Tibial nerve (tissue), 4 donors: ENCODE measurements around the gene RNF151. TPM values are rescaled to one million over a fixed set of nuclear protein-coding genes. Genes with fewer than 3 reads are reported as not detected.

ENCODE experiments used
- DNase-seq, 2 donors: peaks; one replicate each; pipeline ENCODE4 v3.0.0-alpha.2; 2019; ENCODE audit warnings: low spot score in 2 of 2
- H3K27ac ChIP-seq, 4 donors: fragments of 200-600 bp; sonication (generic) in 3 of 4; one replicate each; pipeline ENCODE4 v1.5.1; 2017 to 2019; ENCODE audit warnings: mild to moderate bottlenecking in 1 of 4
- H3K27me3 ChIP-seq, 2 donors: fragments of 200-600 bp; sonication (generic) in 1 of 2; one replicate each; pipeline versions ENCODE4 v1.5.1 to v1.6.0; 2017 to 2019
- H3K36me3 ChIP-seq, 3 donors: fragments of 200-600 bp; sonication (generic); one replicate each; pipeline ENCODE4 v1.5.1; 2018 to 2019
- H3K4me1 ChIP-seq, 4 donors: fragments of 200-600 bp; sonication (generic) in 3 of 4; one replicate each; pipeline ENCODE4 v1.5.1; 2017 to 2019
- H3K4me3 ChIP-seq, 4 donors: fragments of 200-600 bp; sonication (generic) in 3 of 4; one replicate each; pipeline ENCODE4 v1.5.1; 2017 to 2019; ENCODE audit warnings: mild to moderate bottlenecking in 1 of 4, moderate library complexity in 1 of 4
- H3K9me3 ChIP-seq, 4 donors: fragments of 200-600 bp; sonication (generic) in 3 of 4; one replicate each; pipeline ENCODE4 v1.5.1; 2017 to 2019
- EP300 ChIP-seq, 2 donors: sonication (generic); formaldehyde crosslinking; IDR thresholded peaks; one replicate each; pipeline ENCODE4 v1.6.1; 2017; ENCODE audit warnings: antibody characterized with exemption in 2 of 2, mild to moderate bottlenecking in 1 of 2
- POLR2A ChIP-seq, 2 donors: fragments of 450-650 bp; IDR thresholded peaks; one replicate each; pipeline ENCODE4 v1.6.1; 2017; ENCODE audit warnings: antibody characterized with exemption in 2 of 2, mild to moderate bottlenecking in 2 of 2, moderate library complexity in 2 of 2
- WGBS, 2 donors: methylation state at CpG; one replicate each; pipeline ENCODE4 v1.1.5; 2018; 5-methylcytosine and 5-hydroxymethylcytosine counted together
- total RNA-seq, 4 donors: library from RNA; depleted of rRNA; stranded (reverse); fragments of >200 nt; gene quantifications; one replicate each; pipeline ENCODE4 v1.1.0, GENCODE V29; 2016
- TF ChIP-seq, protein P1 (sequence below), 5 experiments: fragments of 200-600 bp in 3 of 5; fragments of 450-650 bp in 2 of 5; sonication (generic) in 3 of 5; IDR thresholded peaks; one replicate each; pipeline ENCODE4 v1.5.1; 2016 to 2019; ENCODE audit warnings: antibody characterized with exemption in 5 of 5, mild to moderate bottlenecking in 3 of 5, moderate library complexity in 2 of 5

Gene RNF151
- total RNA-seq, 4 donors from 2014 or later, result not detected

DNA sequence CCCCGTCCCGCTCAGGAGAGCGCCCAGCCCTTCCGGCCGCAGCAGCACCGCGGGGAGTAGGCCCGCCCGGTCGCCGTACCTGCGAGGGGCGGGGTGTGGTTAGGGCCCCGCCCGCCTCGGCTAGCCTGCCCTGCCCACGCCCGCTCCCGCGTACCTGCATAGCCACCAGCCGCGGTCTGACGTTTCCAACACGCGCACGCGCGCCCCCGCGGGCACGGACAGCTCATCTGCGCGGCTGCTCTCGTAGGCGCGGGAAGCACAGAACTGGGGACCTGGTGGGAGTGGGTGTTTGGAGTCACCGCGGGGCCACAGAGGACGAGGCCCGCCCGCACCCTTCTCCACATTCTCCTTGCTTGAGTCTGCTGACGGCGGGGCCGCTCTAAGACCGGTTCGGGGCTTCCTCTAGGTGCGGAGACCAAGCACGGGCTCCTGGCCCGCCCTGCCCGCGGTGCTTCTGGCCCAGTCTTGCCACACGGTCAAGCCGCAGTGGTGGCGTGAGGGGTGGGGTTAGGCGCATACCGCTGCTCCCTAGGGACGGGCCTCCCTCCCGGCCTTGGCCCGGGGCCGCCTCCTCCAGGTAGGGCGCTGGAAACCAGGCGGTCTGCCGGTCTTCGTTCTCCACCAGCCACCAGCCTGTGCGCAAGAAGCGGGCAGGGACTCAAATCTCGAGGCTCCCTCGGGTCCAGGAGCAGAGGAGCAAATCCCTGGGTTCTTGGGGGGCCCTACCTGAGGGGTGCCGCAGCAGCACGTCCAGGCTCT, 12.8 kb downstream of the RNF151 start:
- DNase-seq, result no peak
- Histone ChIP-seq H3K4me3 (peak overlapping the region in 1 of 4 donors; percentile 21), H3K9me3 (no peaks in the 10 kb centered on the region), H3K4me1 (peaks cover 0 to 32% (median 14%) of the 10 kb centered on the region in 4 donors), H3K27ac (peak overlapping the region in 1 of 4 donors; percentile 53), H3K27me3 (peaks cover 0 to 55% of the 10 kb centered on the region in 2 donors), H3K36me3 (peaks cover 0 to 51% (median 31%) of the 10 kb centered on the region in 3 donors)
- WGBS, 2 donors, result 24 to 27% methylated on average over 11 to 56 of the region's 70 CpGs
- TF ChIP-seq EP300 (IDR thresholded peaks at IDR 0.05) (no peak), POLR2A (IDR thresholded peaks at IDR 0.05) (no peak)
- TF ChIP-seq, protein P1, sequence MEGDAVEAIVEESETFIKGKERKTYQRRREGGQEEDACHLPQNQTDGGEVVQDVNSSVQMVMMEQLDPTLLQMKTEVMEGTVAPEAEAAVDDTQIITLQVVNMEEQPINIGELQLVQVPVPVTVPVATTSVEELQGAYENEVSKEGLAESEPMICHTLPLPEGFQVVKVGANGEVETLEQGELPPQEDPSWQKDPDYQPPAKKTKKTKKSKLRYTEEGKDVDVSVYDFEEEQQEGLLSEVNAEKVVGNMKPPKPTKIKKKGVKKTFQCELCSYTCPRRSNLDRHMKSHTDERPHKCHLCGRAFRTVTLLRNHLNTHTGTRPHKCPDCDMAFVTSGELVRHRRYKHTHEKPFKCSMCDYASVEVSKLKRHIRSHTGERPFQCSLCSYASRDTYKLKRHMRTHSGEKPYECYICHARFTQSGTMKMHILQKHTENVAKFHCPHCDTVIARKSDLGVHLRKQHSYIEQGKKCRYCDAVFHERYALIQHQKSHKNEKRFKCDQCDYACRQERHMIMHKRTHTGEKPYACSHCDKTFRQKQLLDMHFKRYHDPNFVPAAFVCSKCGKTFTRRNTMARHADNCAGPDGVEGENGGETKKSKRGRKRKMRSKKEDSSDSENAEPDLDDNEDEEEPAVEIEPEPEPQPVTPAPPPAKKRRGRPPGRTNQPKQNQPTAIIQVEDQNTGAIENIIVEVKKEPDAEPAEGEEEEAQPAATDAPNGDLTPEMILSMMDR (IDR thresholded peaks at IDR 0.05), result no peak

DNA sequence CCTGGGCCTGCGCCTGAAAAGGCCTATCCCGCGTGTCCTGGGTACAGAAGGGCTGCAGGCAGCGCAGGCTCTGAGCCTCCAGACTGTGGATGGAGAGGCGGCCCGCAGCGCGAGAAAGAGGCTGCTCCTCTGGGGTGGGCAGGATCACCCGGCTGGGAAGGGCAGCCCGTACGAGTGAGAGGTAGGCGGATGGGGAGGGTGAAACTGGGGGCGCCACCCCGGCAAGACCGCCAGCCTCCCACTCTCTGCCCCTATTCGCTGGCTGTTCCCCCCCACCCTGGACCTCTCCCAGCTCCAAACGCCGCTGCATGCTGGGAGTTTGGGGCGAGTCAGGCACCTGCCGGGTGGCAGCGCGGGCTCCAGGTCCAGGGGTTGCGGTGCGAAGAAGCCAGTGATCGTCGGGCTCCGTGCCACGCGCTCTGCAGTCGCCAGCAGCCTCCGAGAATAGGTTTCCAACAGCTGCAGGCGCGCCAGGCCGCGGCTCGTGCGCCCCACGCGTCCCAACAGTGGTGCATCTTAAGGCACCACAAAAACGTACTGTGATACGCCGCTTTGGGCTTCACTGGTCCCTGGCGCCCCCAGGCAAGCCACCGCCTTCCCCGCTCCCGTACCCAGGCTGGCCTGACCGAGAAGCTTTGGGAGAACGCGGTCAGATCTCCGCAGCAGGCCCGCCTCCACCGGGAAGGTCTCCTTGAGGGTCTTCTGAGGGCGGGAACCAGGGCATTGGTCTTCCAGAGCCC, 13.5 kb downstream of the RNF151 start:
- peaks cover 0 to 44% (median 28%) of the 10 kb centered on the region in 3 donors for H3K36me3 ChIP-seq
- H3K4me3 ChIP-seq, result no peak overlapping the region
- peaks cover 0 to 40% (median 21%) of the 10 kb centered on the region in 4 donors for H3K4me1 ChIP-seq
- 6 to 10% methylated on average over 33 to 40 of the region's 53 CpGs for WGBS, 2 donors
- DNase-seq, result no peak
- TF ChIP-seq, protein P1 (IDR thresholded peaks at IDR 0.05), result no peak
- TF ChIP-seq EP300 (IDR thresholded peaks at IDR 0.05), result no peak
- no peak for TF ChIP-seq POLR2A (IDR thresholded peaks at IDR 0.05)
- H3K27me3 ChIP-seq, result peaks cover 0 to 55% of the 10 kb centered on the region in 2 donors
- no peaks in the 10 kb centered on the region for H3K9me3 ChIP-seq
- H3K27ac ChIP-seq, result no peak overlapping the region

DNA sequence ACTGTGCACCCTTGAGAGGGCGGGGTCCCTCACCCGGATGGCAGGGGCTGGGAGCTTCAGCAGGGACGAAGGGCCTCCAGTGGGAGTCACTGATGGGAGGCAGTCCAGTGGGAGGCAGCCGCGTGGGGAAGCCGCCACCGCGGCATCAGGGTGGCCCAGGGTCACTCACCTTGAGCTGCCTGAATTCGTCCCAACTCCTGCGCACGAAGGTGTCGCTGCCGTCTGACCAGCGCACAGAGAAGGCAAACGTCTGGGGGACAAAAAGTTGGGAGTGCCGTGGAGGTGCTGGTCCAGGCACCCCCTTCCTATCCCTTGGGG, 14.1 kb downstream of the RNF151 start:
- Histone ChIP-seq H3K4me3 (no peak overlapping the region), H3K27ac (no peak overlapping the region), H3K9me3 (no peaks in the 10 kb centered on the region), H3K27me3 (peaks cover 0 to 55% of the 10 kb centered on the region in 2 donors), H3K36me3 (peaks cover 0 to 44% (median 24%) of the 10 kb centered on the region in 3 donors), H3K4me1 (peaks cover 0 to 45% (median 24%) of the 10 kb centered on the region in 4 donors)
- 12 to 23% methylated on average over 13 to 16 of the region's 16 CpGs for WGBS, 2 donors
- TF ChIP-seq POLR2A (IDR thresholded peaks at IDR 0.05) (no peak), EP300 (IDR thresholded peaks at IDR 0.05) (no peak)
- TF ChIP-seq, protein P1 (IDR thresholded peaks at IDR 0.05), result no peak
- DNase-seq, result no peak

DNA sequence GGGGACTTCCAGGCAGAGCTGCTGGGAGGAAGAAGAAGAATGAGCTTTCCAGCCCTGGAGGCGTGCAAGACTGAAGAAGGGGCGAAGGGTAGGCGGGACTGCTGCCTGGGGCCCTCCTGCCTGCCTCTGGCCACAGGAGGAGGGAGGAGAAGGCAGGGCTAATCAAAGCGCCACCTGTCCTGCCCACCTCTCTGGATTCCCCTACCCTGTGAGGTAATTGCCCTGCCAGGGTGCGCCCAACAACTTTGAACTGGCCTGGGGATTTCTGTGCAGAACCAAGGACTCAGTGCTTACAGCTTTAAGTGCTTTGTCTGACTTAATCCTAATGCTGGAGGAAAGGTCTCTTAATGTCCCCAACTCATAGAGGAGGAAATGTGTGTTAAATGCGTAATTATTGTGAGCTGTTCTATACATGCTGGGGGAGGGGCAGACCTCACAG, 14.8 kb downstream of the RNF151 start, which contains the start of gene NOXO1:
TSS of gene NOXO1 (minus strand) at position 72 of the 439 bp plus-strand sequence. CDS start 290 bp downstream, outside the sequence.
- no peak within 1 kb of the TSS for H3K4me3 ChIP-seq
- 25 to 27% methylated on average over 6 of the region's 6 CpGs for WGBS, 2 donors
- peaks cover 0 to 55% of the 10 kb centered on the region in 2 donors for H3K27me3 ChIP-seq
- no peaks in the 10 kb centered on the region for H3K9me3 ChIP-seq
- peaks cover 0 to 46% (median 24%) of the 10 kb centered on the region in 4 donors for H3K4me1 ChIP-seq
- TF ChIP-seq EP300 (IDR thresholded peaks at IDR 0.05) (no peak), POLR2A (IDR thresholded peaks at IDR 0.05) (no peak)
- TF ChIP-seq, protein P1 (IDR thresholded peaks at IDR 0.05), result no peak
- no peak for DNase-seq
- H3K27ac ChIP-seq, result no peak within 1 kb of the TSS
- peaks cover 0 to 44% (median 19%) of the 10 kb centered on the region in 3 donors for H3K36me3 ChIP-seq
